ENCODE data around the gene FOXR1.
A peak's percentile ranks its signal among the peaks of the same experiment; 100 is the strongest.
"Not testable (repeated sequence)": the region's sequence is repeated elsewhere in the genome, so short reads cannot be mapped to it uniquely, and the experiment has no call there.

The FOXR1 gene

DNA sequence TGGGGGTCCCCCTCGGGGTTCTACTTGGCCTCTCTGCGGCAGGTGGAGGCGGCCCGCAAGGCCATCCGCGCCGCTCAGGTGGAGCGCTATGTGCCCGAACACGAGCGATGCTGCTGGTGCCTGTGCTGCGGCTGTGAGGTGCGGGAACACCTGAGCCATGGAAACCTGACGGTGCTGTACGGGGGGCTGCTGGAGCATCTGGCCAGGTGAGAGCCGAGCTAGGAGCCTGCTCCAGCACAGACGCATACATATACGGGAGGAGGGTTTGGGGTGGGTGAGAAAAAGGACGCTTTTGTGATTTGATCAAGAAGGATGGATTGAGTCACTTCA lies 26.8 kb downstream of the FOXR1 start:
- DNase-seq = no peak

DNA sequence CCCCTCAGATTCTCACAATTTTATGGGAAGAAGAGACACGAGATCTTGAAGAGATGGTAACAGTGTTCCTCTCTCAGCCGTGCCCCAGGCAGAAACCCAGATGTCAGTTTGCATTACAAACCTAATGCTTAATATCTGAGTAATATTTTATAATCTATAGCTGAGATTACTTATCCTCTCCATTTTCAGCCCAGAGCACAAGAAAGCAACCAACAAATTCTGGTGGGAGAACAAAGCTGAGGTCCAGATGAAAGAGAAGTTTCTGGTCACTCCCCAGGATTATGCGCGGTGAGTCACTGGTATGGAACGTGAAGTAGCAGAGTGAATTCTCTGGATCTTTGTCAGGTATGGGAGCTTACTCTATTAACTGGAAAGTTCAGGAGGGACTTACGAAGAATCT lies 27.3 kb downstream of the FOXR1 start:
- no peak for DNase-seq

DNA sequence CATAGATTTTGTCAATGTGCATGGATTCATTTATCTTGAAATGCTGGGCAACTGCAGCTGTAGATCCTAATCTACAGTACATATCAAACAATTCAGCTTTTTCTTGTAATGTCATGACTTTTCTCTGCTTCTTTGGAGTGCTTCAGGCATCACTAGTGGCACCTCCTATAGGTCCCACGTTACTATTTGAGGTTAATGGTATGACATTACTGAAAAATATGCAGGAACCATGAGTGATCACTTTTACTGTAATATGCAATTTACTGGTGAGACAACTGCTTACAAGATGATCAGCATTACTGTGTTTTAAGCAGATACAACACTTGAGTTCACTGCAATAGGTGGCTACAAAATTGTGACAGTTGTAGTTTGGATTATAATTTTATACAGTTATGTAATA lies 29.3 kb downstream of the FOXR1 start:
- DNase-seq = no peak

GRCh38 chr11:119006656-119007055 lies 35.1 kb downstream of the FOXR1 start:
- no peak for DNase-seq

GRCh38 chr11:119011476-119012053 lies 40.0 kb downstream of the FOXR1 start:
- DNase-seq = no peak

DNA sequence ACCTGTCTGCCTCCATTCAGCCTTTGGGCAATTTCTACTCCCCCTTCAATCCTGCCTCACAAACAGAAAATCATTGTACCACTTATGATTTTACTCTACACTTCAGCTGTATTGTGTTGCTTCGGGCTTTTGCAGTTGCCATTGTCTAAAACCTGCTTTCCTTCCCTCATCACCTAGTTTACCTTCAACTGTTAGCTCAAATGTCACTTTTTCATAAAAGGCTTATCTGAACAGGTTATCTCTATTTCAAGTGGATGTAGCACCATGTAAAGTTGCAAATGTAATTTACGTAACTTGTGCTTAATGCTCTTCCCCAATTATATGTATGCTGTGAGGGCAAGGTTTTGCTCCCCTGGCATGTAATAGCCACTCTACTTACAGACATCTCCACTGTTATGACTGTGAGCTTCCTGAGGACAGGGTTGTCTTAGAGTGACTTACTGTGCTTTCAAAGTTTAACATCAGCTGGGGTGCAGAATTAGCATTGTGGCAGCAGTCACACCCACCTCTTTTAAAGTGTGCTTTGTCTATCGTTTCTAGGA lies 41.1 kb downstream of the FOXR1 start:
- DNase-seq = no peak

DNA sequence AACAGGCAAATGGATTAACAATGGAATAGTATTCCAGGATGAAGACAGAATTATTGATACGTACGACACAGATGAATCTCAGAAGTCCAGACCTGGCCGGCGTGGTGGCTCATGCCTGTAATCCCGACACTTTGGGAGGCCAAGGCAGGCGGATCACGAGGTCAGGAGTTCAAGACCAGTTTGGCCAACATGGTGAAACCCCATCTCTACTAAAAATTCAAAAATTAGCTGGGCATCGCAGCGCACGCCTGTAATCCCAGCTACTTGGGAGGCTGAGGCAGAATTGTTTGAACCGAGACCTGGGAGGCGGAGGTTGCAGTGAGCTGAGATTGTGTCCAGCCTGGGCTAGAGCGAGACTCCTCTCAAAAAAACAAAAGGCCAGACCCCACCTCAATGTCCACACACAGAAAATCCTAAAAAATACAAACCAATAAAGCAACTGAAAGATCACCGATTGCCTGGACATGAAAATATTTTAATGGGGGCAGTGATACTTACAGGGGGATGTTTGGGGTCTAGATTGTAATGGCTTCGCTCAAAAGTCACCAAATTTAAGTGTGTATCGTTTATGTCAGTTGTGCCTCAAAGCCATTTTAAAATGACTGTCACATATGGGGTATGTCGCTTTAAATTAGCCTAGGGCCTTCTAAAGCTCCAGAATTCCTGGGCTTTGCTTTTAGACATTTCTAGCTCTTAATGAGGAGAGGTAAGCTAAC lies 42.8 kb downstream of the FOXR1 start:
- no peak for DNase-seq

GRCh38 chr11:119015054-119015611 lies 43.6 kb downstream of the FOXR1 start:
- DNase-seq = no peak

DNA sequence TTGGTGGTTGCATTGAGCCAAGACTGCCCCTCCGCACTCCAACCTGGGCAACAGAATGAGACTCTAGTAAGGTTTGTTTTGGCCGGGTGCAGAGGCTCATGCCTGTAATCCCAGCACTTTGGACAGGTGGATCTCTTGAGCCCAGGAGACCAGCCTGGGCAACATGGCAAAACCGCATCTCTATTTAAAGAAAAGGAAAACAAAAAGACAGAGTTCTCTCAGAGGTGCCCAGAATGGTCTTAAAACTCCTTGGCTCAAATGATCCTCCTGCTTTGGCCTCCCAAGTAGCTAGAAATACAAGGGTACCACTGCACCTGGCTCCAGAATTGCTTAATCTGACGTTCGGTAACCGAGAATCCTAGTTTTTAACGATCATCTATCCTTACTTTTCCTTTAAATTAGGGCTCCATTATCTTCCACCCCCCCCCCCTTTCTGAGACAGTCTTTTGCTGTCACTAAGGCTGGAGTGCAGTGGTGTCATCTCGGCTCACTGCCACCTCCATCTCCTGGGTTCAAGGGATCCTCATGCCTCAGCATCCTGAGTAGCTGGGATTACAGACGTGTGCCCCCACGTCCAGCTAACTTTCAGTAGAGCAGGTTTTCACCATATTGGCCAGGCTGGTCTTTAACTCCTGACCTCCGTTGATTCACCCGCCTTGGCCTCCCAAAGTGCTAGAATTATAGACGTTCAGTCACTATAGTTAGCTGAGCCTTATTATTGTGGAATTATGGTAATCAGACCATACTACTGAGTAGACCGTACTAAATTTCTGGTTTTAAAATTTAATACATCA lies 44.9 kb downstream of the FOXR1 start:
- DNase-seq = no peak

DNA sequence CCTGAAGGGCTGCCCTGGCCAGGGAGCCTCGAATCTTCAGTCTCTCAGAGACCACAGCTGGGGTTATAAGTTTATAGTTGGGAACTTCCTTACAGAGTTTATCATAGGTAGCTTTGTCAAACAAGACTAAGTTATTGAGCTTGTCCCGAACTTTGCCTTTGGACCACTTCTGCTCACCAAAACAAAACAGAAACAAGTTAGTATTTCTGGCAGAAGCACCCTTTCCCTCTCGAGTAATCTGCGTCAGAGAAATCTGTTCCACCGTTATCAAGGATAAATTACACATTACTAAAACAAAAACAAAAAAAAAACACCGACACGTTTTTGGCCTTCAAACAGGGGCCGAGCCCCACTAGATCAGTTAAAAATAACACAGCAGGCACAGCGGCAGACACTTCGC lies 45.8 kb downstream of the FOXR1 start:
- DNase-seq = not testable (repeated sequence)

DNA sequence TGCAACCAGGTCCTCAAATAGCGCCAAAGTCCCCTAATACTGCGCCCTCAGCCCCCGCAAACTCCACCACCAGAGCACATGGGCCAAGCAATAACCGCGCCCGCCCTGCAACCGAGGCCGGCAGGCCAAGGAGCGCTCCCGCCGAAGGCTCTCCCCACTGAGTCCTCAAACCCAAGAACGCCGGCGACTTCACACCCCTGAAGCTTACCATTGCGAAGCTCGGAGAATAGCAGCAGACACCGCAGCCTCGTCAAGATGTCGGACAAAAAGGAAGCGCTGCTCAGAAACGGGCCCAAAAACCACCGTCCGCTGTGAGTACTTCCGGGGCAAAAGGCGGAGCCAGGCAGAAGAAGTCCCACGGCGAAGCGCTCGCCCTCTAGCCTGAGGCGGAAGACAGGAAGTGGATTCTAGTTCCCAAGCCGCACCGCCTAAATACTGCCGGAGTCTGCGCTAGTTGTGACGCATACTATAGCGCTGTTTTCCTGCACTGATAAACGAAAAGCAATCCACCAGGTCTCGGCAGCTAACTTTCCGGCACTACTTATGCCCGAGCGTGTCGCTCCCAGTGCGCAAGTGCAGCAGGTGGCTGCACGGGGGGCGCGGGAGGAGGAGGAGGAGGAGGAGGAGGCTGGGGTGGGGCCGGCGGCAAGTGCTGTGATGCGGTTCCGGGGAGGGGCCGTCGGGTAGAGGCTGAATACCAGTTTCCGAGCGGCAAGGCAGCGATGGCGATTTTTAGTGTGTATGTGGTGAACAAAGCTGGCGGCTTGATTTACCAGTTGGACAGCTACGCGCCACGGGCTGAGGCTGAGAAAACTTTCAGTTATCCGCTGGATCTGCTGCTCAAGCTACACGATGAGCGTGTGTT lies 46.7 kb downstream of the FOXR1 start, which contains the start of the genes RPS25 and TRAPPC4:
Gene RPS25, minus strand, starts transcription at position 270 of the 865 bp plus-strand sequence. Its CDS starts 59 bp downstream, at position 211.
Gene TRAPPC4, plus strand, starts transcription at position 693 of the 865 bp plus-strand sequence. Its CDS starts 30 bp downstream, at position 723.
- peak; percentile 97 for DNase-seq

DNA sequence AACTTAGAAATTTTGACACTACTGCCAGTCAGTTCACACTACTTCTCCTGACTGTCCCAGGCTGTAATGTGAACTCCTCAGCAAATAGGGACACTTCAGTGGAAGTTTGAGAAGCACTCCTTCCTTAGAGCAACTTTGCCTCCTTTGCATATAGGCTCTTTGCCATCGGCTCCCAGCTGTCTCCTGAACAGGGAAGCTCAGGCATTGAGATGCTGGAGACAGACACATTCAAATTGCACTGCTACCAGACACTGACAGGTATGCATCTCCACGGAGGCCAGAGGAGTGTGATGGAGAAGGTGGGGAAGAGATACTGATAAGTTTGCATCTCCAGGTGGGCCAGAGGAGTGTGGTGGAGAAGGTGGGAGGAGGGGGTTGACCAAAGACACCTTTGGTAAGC lies 48.4 kb downstream of the FOXR1 start:
- DNase-seq = no peak

- DNase-seq = no peak
Observed at GRCh38 chr11:119021631-119022030, 50.1 kb downstream of the FOXR1 start.

DNA sequence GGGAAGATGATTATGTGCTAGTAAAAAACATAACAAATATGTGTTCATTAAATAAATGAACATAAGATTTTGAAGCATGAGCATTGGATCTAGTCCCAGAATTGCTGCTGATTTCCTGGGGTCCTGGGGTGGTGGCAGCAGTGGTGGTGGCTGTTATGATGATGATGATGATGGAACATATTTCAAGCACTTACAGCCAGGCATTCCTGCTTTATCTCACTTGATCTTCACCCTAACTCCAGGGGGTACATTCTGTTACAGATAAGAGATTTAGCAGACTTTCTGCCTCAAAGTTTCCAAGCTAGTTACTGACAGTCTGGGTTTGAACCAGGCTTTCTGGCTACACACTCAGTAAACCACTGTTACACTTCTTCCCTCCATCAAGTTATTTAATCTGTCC lies 52.2 kb downstream of the FOXR1 start:
- DNase-seq = no peak

GRCh38 chr11:119024430-119025098 lies 53.0 kb downstream of the FOXR1 start:
- DNase-seq = no peak

DNA sequence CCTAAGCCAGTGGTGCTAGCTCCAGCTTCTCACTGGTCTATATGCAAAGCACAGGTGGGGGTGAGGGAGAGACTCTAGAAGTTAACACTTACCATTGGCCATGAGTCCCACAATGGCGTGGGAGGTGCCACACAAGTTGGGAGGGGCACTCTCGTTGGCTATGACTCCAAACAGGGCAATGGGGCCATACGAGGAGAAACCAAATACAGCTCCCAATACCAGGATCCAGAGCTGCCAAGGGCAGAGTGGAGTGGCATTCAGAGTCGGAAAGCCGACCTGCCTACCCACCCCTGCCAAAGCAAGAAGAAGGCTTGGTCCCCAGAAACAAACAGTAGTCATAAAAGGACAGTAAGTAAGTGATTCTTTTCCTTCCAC lies 53.5 kb downstream of the FOXR1 start:
- DNase-seq = no peak

DNA sequence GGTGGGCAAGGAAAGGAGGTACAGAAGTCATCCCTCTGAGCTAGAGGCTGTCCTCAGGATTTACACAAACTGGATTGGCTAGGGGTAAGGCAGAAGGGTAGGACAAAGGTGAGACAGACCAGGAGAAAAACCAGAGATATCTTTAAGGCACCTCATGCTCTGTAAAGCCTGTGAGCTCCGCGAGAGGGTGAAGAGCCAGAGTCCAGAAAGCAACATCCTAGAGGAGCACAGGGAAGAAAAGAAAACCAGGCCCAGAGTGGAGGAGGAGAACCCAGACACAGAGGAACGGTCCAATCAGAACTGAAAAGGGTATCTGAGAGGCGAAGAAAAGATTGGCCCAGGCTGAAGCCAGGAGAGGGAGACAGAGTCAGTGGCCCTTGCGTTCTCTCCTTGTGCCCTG lies 54.0 kb downstream of the FOXR1 start:
- no peak for DNase-seq

GRCh38 chr11:119025978-119026766 lies 54.6 kb downstream of the FOXR1 start:
- no peak for DNase-seq

DNA sequence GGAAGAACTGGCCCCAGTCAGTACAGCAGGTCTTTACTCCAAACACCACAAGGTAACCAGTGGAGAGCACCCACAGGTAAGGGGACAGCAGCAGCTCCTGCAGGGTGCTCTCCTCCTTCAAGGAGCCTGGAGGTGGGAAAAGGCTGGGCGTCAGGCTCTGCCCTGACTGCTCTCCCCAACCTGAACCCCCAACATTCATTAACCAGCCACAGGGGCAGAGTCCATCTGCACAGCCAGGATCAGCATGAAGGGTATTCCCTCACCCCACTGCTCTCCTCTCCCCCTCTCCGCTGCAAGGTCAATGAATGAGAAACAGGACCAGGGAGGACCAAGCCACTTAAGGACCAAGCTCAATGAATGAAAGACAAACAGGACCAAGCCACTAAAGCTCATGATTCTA lies 55.4 kb downstream of the FOXR1 start:
- DNase-seq = no peak

GRCh38 chr11:119027561-119028345 lies 56.2 kb downstream of the FOXR1 start:
- DNase-seq = no peak
